ENCODE data around the gene ZNF350.
A peak's percentile ranks its signal among the peaks of the same experiment; 100 is the strongest.

ZNF350 gene

DNA sequence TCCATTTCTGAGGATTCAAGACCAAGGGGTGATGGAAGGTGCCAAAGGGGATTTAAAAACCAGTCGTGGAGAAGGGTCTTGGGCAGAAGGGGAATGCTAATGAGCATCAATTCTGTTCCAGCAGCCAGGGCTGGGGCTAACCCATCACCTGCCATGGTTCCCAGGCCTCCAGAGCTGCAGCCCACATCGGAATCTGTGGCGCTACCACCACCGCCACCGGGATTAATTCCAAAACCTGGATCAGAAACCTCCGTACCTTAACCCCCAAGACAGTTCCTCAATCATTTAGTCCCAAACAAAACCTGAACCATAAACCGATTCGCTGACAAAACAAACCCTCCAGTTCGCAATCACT lies 20.8 kb upstream of the ZNF350 start:
- no peak overlapping the region for H3K9ac ChIP-seq (ENCODE audit: low read length)
- TF ChIP-seq EZH2 (optimal IDR thresholded peaks at IDR 0.05; ENCODE audit: low read depth, low read length): no peak
- no peak for TF ChIP-seq EZH2phosphoT487 (IDR thresholded peaks at IDR 0.05; ENCODE audit: low read length)
- TF ChIP-seq, protein P1, sequence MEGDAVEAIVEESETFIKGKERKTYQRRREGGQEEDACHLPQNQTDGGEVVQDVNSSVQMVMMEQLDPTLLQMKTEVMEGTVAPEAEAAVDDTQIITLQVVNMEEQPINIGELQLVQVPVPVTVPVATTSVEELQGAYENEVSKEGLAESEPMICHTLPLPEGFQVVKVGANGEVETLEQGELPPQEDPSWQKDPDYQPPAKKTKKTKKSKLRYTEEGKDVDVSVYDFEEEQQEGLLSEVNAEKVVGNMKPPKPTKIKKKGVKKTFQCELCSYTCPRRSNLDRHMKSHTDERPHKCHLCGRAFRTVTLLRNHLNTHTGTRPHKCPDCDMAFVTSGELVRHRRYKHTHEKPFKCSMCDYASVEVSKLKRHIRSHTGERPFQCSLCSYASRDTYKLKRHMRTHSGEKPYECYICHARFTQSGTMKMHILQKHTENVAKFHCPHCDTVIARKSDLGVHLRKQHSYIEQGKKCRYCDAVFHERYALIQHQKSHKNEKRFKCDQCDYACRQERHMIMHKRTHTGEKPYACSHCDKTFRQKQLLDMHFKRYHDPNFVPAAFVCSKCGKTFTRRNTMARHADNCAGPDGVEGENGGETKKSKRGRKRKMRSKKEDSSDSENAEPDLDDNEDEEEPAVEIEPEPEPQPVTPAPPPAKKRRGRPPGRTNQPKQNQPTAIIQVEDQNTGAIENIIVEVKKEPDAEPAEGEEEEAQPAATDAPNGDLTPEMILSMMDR (IDR thresholded peaks at IDR 0.05; ENCODE audit: low read length): no peak
- no peaks in the 10 kb centered on the region for H4K20me1 ChIP-seq (ENCODE audit: insufficient read depth, low read length)
- DNase-seq: no peak
- no peaks in the 10 kb centered on the region for H3F3A ChIP-seq (ENCODE audit: insufficient read depth, low read length)
- peak overlapping the region; percentile 52; the same call in 1 of the 2 replicates for H3K4me2 ChIP-seq (ENCODE audit: low read depth, low read length)
- H3K27ac ChIP-seq (ENCODE audit: low read length): no peak overlapping the region
- H3K36me3 ChIP-seq (replicated peaks; ENCODE audit: insufficient read depth, low read length): no peaks in the 10 kb centered on the region
- H3K27me3 ChIP-seq (replicated peaks; ENCODE audit: insufficient read depth, low read length): no peaks in the 10 kb centered on the region
- H3K9me2 ChIP-seq (replicated peaks; ENCODE audit: insufficient read depth, low read length): no peaks in the 10 kb centered on the region
- H3K9me3 ChIP-seq (replicated peaks; ENCODE audit: insufficient read depth, low read length): no peaks in the 10 kb centered on the region
- H2AFZ ChIP-seq (ENCODE audit: low read length): peak overlapping the region; percentile 88
- no peaks in the 10 kb centered on the region for H3K4me1 ChIP-seq (ENCODE audit: low read length)
- no peaks in the 10 kb centered on the region for H3K79me2 ChIP-seq (ENCODE audit: low read length)
- peak overlapping the region; percentile 66 for H3K4me3 ChIP-seq (ENCODE audit: low read length)

DNA sequence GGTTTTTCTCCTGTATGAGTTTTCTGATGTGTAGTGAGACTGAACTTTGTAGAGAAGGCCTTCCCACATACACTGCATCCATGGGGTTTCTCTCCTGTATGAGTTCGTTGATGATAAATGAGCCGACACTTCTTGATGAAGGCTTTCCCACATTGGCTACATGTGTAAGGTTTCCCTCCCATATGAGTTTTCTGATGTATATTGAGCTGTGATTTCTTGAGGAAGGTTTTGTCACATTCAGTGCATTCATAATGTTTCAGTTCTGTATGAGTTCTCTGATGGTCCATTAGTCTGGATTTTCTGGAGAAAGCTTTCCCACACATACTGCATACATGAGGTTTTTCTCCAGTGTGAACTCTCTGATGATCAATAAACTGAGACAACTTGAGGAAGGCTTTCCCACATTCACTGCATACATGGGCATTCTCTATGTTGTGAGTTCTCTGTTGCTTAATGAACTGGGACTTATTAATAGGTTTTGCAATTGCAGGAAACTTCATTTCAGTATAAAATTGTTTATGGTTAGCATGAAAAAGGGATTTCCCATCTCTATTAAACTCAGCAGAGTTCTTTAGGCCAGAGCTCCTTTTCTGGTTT lies 7.5 kb upstream of the ZNF350 start:
- Histone ChIP-seq H3K9ac (ENCODE audit: low read length) (no peak overlapping the region), H3K9me3 (replicated peaks; ENCODE audit: insufficient read depth, low read length) (no peaks in the 10 kb centered on the region), H2AFZ (ENCODE audit: low read length) (no peak overlapping the region), H3K4me3 (ENCODE audit: low read length) (no peak overlapping the region), H3K4me1 (ENCODE audit: low read length) (no peaks in the 10 kb centered on the region), H3K27ac (ENCODE audit: low read length) (no peak overlapping the region), H3K4me2 (ENCODE audit: low read depth, low read length) (no peak overlapping the region), H3K9me2 (replicated peaks; ENCODE audit: insufficient read depth, low read length) (no peaks in the 10 kb centered on the region), H3K27me3 (replicated peaks; ENCODE audit: insufficient read depth, low read length) (no peaks in the 10 kb centered on the region), H4K20me1 (ENCODE audit: insufficient read depth, low read length) (no peaks in the 10 kb centered on the region), H3F3A (ENCODE audit: insufficient read depth, low read length) (no peaks in the 10 kb centered on the region), H3K36me3 (replicated peaks; ENCODE audit: insufficient read depth, low read length) (no peaks in the 10 kb centered on the region), H3K79me2 (ENCODE audit: low read length) (no peaks in the 10 kb centered on the region)
- DNase-seq: no peak
- TF ChIP-seq, protein P1 (IDR thresholded peaks at IDR 0.05; ENCODE audit: low read length): no peak
- TF ChIP-seq EZH2 (optimal IDR thresholded peaks at IDR 0.05; ENCODE audit: low read depth, low read length): no peak
- TF ChIP-seq EZH2phosphoT487 (IDR thresholded peaks at IDR 0.05; ENCODE audit: low read length): no peak

DNA sequence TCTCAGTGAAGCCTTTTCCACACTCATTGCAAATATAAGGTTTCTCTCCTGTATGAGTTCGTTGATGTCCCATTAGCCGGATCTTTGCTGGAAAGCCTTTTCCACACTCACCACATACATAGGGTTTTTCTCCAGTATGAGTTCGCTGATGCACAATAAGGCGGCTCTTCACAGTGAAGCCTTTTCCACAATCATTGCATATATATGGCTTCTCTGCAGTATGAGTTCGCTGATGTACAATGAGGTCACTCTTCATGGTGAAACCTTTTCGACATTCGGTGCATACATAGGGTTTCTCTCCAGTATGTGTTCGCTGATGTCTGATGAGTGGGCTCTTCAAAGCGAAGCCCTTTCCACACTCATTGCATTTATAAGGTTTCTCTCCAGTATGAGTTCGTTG lies 6.8 kb upstream of the ZNF350 start:
- no peak for DNase-seq
- Histone ChIP-seq H3K36me3 (replicated peaks; ENCODE audit: insufficient read depth, low read length) (no peaks in the 10 kb centered on the region), H3K9me3 (replicated peaks; ENCODE audit: insufficient read depth, low read length) (no peaks in the 10 kb centered on the region)

More for the DNA sequence above, 6.8 kb upstream of the ZNF350 start:
- H3K4me1 ChIP-seq (ENCODE audit: low read length): no peaks in the 10 kb centered on the region
- no peaks in the 10 kb centered on the region for H4K20me1 ChIP-seq (ENCODE audit: insufficient read depth, low read length)
- H3K27ac ChIP-seq (ENCODE audit: low read length): no peak overlapping the region
- no peak overlapping the region for H3K4me2 ChIP-seq (ENCODE audit: low read depth, low read length)
- H2AFZ ChIP-seq (ENCODE audit: low read length): no peak overlapping the region
- TF ChIP-seq EZH2phosphoT487 (IDR thresholded peaks at IDR 0.05; ENCODE audit: low read length) (no peak), EZH2 (optimal IDR thresholded peaks at IDR 0.05; ENCODE audit: low read depth, low read length) (no peak)
- TF ChIP-seq, protein P1 (IDR thresholded peaks at IDR 0.05; ENCODE audit: low read length): no peak
- H3K9ac ChIP-seq (ENCODE audit: low read length): no peak overlapping the region
- no peaks in the 10 kb centered on the region for H3K79me2 ChIP-seq (ENCODE audit: low read length)
- H3K4me3 ChIP-seq (ENCODE audit: low read length): no peak overlapping the region
- H3K27me3 ChIP-seq (replicated peaks; ENCODE audit: insufficient read depth, low read length): no peaks in the 10 kb centered on the region
- no peaks in the 10 kb centered on the region for H3K9me2 ChIP-seq (replicated peaks; ENCODE audit: insufficient read depth, low read length)
- H3F3A ChIP-seq (ENCODE audit: insufficient read depth, low read length): no peaks in the 10 kb centered on the region

Data from MM.1S (cell line).